ENCODE results near the gene PRRT2.

Gene PRRT2

DNA sequence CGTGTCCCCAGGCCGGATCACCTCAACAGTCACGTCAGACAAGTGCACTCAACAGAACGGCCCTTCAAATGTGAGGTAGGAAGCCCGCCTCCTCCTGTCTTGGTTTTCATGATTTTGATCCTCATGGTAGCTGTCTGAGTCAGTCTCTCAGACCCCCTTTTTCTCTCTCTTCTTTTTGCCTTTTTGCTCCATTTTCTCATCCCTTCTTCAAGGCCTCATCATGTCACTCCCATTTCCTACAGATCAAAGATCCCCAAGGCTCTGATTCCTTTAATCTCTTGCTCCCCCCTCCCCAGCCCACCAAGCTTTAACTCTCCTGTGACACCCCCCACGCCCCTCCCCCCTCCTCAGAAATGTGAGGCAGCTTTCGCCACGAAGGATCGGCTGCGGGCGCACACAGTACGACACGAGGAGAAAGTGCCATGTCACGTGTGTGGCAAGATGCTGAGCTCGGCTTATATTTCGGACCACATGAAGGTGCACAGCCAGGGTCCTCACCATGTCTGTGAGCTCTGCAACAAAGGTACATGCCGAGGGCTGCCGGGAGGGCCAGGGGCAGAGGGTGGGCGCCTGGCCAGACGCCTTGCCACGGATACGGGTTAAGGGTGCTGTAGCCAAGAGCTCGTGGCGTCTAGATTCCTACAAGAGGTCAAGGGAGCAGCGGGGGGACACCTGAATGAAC lies 3.6 kb upstream of the PRRT2 start:
- CTCF ChIA-PET = interaction anchor here (1.1 to 3.6 kb wide), 12 partner anchors 9 to 224 kb away, joined by 3 to 39 read pairs (median 6); partner anchors contain the start of genes KIF22, MVP and PAGR1
- no peak for DNase-seq (ENCODE audit: extremely low spot score)
- TF ChIP-seq, protein P1, sequence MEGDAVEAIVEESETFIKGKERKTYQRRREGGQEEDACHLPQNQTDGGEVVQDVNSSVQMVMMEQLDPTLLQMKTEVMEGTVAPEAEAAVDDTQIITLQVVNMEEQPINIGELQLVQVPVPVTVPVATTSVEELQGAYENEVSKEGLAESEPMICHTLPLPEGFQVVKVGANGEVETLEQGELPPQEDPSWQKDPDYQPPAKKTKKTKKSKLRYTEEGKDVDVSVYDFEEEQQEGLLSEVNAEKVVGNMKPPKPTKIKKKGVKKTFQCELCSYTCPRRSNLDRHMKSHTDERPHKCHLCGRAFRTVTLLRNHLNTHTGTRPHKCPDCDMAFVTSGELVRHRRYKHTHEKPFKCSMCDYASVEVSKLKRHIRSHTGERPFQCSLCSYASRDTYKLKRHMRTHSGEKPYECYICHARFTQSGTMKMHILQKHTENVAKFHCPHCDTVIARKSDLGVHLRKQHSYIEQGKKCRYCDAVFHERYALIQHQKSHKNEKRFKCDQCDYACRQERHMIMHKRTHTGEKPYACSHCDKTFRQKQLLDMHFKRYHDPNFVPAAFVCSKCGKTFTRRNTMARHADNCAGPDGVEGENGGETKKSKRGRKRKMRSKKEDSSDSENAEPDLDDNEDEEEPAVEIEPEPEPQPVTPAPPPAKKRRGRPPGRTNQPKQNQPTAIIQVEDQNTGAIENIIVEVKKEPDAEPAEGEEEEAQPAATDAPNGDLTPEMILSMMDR (IDR thresholded peaks at IDR 0.05; ENCODE audit: control extremely low read depth, extremely low read depth, low read depth, missing control alignments) = no peak
- POLR2A ChIA-PET = interaction anchor here (1.4 to 1.8 kb wide), 2 partner anchors 8 to 18 kb away, joined by 4 to 8 read pairs; partner anchors contain the start of genes KIF22 and PAGR1

DNA sequence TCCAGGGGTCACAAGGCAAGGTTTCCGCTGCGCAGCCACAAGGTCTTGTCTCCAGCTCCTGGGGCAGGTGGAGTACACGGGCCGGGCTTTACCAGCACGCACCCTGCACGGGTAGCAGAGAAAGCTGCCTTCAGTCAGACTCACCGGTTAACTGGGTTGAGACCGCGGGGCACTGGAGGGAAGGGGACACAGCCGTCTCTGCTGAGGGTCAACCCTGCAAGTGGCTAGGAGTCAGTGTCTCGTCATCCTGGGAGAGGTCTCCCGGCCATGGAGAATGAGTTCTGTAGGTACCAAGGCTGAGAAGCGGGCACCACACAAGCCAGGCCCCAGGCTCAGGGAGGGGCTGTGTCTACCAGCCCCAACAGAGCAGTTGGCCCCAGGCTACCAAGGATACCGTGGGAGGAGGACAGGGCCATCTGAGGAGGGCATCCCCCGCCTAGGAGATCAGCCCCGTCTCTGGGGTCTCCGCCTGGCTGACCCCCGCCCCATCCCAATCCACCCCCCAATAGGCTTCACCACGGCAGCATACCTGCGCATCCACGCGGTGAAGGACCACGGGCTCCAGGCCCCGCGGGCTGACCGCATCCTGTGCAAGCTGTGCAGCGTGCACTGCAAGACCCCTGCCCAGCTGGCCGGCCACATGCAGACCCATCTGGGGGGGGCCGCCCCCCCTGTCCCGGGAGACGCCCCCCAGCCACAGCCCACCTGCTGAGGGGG lies 2.8 kb upstream of the PRRT2 start:
- CTCF ChIA-PET = interaction anchor here (1.7 to 3.6 kb wide), 5 partner anchors 8 to 118 kb away, joined by 5 to 39 read pairs (median 8); partner anchors contain the start of genes MVP and PAGR1

DNA sequence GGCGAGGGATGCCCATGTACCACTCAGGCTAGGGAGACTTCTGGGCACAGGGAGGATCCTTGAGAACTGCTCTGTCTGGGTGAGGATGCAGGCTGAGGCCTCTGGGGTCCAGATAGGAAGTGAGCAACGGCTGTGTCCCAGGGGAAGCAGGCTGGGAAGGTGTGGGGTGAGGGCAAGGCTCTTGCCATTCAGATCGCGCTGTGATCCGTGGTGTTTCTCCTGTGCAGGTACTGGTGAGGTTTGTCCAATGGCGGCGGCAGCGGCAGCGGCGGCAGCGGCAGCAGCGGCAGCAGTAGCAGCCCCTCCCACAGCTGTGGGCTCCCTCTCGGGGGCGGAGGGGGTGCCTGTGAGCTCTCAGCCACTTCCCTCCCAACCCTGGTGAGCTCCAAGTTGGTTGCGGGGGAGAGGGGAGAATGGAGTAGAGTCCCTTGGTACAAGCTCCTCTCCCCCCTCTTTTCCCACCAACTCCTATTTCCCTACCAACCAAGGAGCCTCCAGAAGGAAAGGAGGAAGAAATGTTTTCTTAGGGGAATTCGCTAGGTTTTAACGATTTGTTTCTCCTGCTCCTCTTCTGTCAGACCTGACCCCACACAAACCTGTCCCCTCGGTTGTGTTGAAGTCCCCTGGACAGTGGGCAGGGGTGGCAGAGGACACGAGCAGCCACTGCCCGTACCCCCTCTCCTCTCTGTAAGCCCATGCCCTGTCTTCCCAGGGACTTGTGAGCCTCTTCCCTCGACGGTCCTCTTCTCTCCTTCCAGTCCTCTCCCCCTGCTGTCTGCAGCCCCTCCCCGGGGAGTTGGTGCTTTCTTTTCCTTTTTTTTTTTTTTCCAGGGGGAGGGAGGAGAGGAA lies 1.9 kb upstream of the PRRT2 start:
- TF ChIP-seq, protein P1 (IDR thresholded peaks at IDR 0.05; ENCODE audit: control extremely low read depth, extremely low read depth, low read depth, missing control alignments) = no peak
- no peak for DNase-seq (ENCODE audit: extremely low spot score)
- ChIA-PET CTCF (interaction anchor here (2.7 kb wide), 1 partner anchor 119 kb away, joined by 8 read pairs; no protein-coding TSS in a partner anchor), POLR2A (interaction anchor here (0.9 to 2.0 kb wide), 2 partner anchors 11 to 16 kb away, joined by 5 to 9 read pairs; no protein-coding TSS in a partner anchor)

More for the DNA sequence above, 2.8 kb upstream of the PRRT2 start:
- TF ChIP-seq, protein P1 (IDR thresholded peaks at IDR 0.05; ENCODE audit: control extremely low read depth, extremely low read depth, low read depth, missing control alignments) = no peak
- DNase-seq (ENCODE audit: extremely low spot score) = no peak
- POLR2A ChIA-PET = interaction anchor here (2.0 kb wide), 1 partner anchor 12 kb away, joined by 5 read pairs; no protein-coding TSS in a partner anchor

DNA sequence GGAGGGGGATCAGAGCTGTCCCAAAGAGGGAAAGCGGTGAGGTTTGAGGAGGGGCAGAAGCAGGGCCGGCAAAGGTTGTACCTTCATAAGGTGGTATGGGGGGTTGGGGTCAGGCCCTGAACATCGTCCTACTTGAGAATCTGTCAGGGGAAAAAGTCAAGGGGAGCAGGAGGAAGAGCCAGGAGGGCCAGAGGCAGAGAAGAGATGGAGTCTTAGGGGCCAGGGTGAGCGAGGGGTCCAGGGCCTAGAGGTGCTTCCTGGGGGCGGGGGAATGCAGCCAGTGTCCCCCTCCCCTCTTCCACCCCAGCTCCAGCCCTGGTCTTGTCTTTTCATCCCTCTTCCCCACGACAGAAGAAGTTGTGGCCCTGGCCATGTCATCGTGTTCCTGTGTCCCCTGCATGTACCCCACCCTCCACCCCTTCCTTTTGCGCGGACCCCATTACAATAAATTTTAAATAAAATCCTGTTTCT lies 1.3 kb upstream of the PRRT2 start:
- CTCF ChIA-PET = no interaction called here
- TF ChIP-seq, protein P1 (IDR thresholded peaks at IDR 0.05; ENCODE audit: control extremely low read depth, extremely low read depth, low read depth, missing control alignments) = no peak
- POLR2A ChIA-PET = interaction anchor here (0.9 to 2.0 kb wide), 2 partner anchors 10 to 16 kb away, joined by 5 to 9 read pairs; no protein-coding TSS in a partner anchor
- no peak for DNase-seq (ENCODE audit: extremely low spot score)

DNA sequence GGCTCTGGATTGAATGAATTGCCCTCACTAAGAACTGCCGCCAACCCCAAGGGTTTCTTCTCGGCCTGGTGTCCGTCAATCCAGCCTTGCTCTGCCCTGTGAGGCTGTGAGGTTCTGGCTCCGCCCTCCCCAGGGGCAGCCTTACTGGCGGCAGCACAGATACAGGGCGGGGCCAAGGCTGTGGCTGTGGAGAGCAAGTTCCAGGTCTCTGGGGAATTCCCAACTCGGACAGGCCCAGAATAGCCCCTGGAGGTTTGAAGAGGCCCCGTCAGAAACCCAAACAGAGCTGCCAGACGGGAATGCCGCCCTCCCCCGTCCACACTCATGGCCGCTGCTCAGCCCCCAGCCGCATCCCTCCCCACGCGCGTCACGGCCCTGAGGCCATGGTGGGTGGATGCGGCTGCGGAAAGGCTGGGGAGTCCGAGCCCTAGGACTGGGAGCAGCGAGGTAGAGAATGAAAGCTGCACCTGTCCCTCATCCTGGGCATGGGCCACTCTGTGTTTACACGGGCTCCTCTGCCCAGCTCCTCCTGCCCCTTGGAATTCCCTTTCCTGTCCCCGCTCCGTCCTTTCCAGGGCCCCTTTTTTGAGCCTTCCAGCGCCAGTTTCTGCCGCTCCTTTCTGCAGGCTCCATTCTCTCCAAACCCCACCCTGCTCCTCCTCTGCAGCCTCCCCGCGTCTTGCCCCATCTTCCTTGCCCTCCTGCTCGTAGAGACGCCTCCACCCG lies 660 bp upstream of the PRRT2 start:
- CTCF ChIA-PET = interaction anchor here (1.0 kb wide), 1 partner anchor 21 kb away, joined by 3 read pairs; no protein-coding TSS in a partner anchor
- peak; percentile 89 for DNase-seq (ENCODE audit: extremely low spot score)
- TF ChIP-seq, protein P1 (IDR thresholded peaks at IDR 0.05; ENCODE audit: control extremely low read depth, extremely low read depth, low read depth, missing control alignments) = no peak
- POLR2A ChIA-PET = interaction anchor here (0.6 to 2.0 kb wide), 2 partner anchors 10 to 43 kb away, joined by 5 read pairs; no protein-coding TSS in a partner anchor
